Fibroblast of mammary gland (primary cell): ENCODE results near the gene CACNA1C.
A peak's percentile ranks its signal among the peaks of the same experiment; 100 is the strongest.

ENCODE experiments used
- DNase-seq: peaks from one replicate; pipeline ENCODE4 v3.0.0-alpha.2; 2010; ENCODE audit warnings: low read depth
- H3K4me3 ChIP-seq: 2 replicates; pipeline ENCODE4 v1.5.1; 2011; ENCODE audit warnings: low read depth, mild to moderate bottlenecking, low read length, moderate library complexity; ENCODE audit not compliant: control insufficient read depth
- CTCF ChIP-seq: conservative IDR thresholded peaks from 2 replicates; pipeline ENCODE4 v1.5.1; 2011; ENCODE audit warnings: low read depth, low read length, inconsistent platforms; ENCODE audit not compliant: control insufficient read depth, insufficient read depth

Gene CACNA1C

GRCh38 chr12:2547273-2548044 is 494.7 kb downstream of the CACNA1C start:
- no peak for DNase-seq

GRCh38 chr12:2548081-2548480 is 495.3 kb downstream of the CACNA1C start:
- TF ChIP-seq CTCF: no peak
- DNase-seq: no peak
- H3K4me3 ChIP-seq: no peak overlapping the region

More at GRCh38 chr12:2547273-2548044, 494.7 kb downstream of the CACNA1C start:
- TF ChIP-seq CTCF: no peak
- no peak overlapping the region for H3K4me3 ChIP-seq

GRCh38 chr12:2550561-2551411 is 498.0 kb downstream of the CACNA1C start:
- H3K4me3 ChIP-seq: no peak overlapping the region
- no peak for TF ChIP-seq CTCF
- DNase-seq: no peak

GRCh38 chr12:2551412-2551900 is 498.7 kb downstream of the CACNA1C start:
- no peak for TF ChIP-seq CTCF
- H3K4me3 ChIP-seq: no peak overlapping the region
- no peak for DNase-seq

GRCh38 chr12:2552000-2552756 is 499.4 kb downstream of the CACNA1C start:
- TF ChIP-seq CTCF: no peak
- DNase-seq: no peak
- no peak overlapping the region for H3K4me3 ChIP-seq

- no peak for TF ChIP-seq CTCF
- H3K4me3 ChIP-seq: no peak overlapping the region
- DNase-seq: peak; percentile 7
These were observed 500.8 kb downstream of the CACNA1C start for GRCh38 chr12:2553388-2554126.
